Right lobe of liver (tissue), 6 donors: Measurements from ENCODE around the gene AZU1. TPM values are rescaled to one million over a fixed set of nuclear protein-coding genes. Genes with fewer than 3 reads are reported as not detected.
"Not testable (repeated sequence)": the region's sequence is repeated elsewhere in the genome, so short reads cannot be mapped to it uniquely, and the experiment has no call there.

Experiments used
- ATAC-seq, 4 donors: fragments of 200-7000 bp; cut with Tn5 transposase; one replicate each; pipeline ENCODE4 v1.9.1; 2020; ENCODE audit warnings: mild to moderate bottlenecking in 4 of 4, moderate library complexity in 4 of 4
- DNase-seq, 3 donors: peaks; one replicate each; pipeline ENCODE4 v3.0.0-alpha.2; 2020
- H3K27ac ChIP-seq, 3 donors: fragments of 200-600 bp; one replicate each; pipeline ENCODE4 v1.8.0; 2022
- H3K27me3 ChIP-seq, 2 donors: fragments of 200-600 bp; one replicate each; pipeline ENCODE4 v1.8.0; 2022
- H3K36me3 ChIP-seq, 4 donors: fragments of 200-600 bp; sonication (generic) in 1 of 4; one replicate each; pipeline versions ENCODE4 v1.5.1 to v1.8.0; 2017 to 2022; ENCODE audit warnings: control low read depth in 1 of 4
- H3K4me1 ChIP-seq, 4 donors: fragments of 200-600 bp; sonication (generic) in 1 of 4; one replicate each; pipeline versions ENCODE4 v1.5.1 to v1.8.0; 2017 to 2022; ENCODE audit warnings: control low read depth in 1 of 4
- H3K4me3 ChIP-seq, 3 donors: fragments of 200-600 bp; one replicate each; pipeline ENCODE4 v1.8.0; 2022
- H3K9me3 ChIP-seq, 4 donors: fragments of 200-600 bp; sonication (generic) in 1 of 4; one replicate each; pipeline versions ENCODE4 v1.5.1 to v1.8.0; 2017 to 2022; ENCODE audit warnings: control low read depth in 1 of 4
- CTCF ChIP-seq, 4 donors: fragments of 200-600 bp in 3 of 4; fragments of 450-650 bp in 1 of 4; IDR thresholded peaks; one replicate each; pipeline versions ENCODE4 v1.5.1 to v1.8.0; 2016 to 2022; ENCODE audit warnings: antibody characterized with exemption in 4 of 4, mild to moderate bottlenecking in 2 of 4
- POLR2A ChIP-seq: fragments of 450-650 bp; IDR thresholded peaks from one replicate; pipeline ENCODE4 v1.6.1; 2017; ENCODE audit warnings: antibody characterized with exemption, mild to moderate bottlenecking
- WGBS: methylation state at CpG from one replicate; pipeline ENCODE4 v1.1.6; 2018; ENCODE audit warnings: low coverage, low lambda C conversion rate; ENCODE audit not compliant: insufficient coverage; ENCODE audit errors: missing lambda C conversion rate; 5-methylcytosine and 5-hydroxymethylcytosine counted together
- intact Hi-C, 2 donors: fragments of 100-400 bp; cut with DNase I; formaldehyde crosslinking; loops; one replicate each; pipeline versions ENCODE4 v1.11.2 to v1.14.1; 2022
- total RNA-seq, 6 experiments: library from RNA; depleted of rRNA in 2 of 6; stranded (reverse); fragments of >200 nt in 2 of 6; fragmentation: NEBNext Ultra II Directional in 3 of 6; extraction: Animal tissue kit (Norgen Biotek cat#: 25700) in 3 of 6; gene quantifications; one replicate each; pipeline versions ENCODE4 v1.1.0 to v1.2.4, GENCODE V29; 2016 to 2023
- donor health status: DM: no; HTN: yes; CAD: no.
- donor health status: DM: no; HTN: no; CAD: no.
- donor health status: DM: no; HTN: no; CAD: no.
- donor health status: DM: no; HTN: yes; CAD: no.
- donor health status: DM: no; HTN: yes; CAD: no.

Gene AZU1
- total RNA-seq, 6 experiments from 2014 or later, result 0.15 to 3.6 (median 1.8) TPM; not detected in 3

- intact Hi-C loops, result no loop called here
- DNase-seq (no peak), ATAC-seq (no peak)
- peaks cover 0 to 9% (median 2%) of the 10 kb centered on the region in 4 donors for H3K36me3 ChIP-seq
- no peaks in the 10 kb centered on the region for H3K9me3 ChIP-seq
- WGBS, result 95% methylated on average over 9 of the region's 28 CpGs
- H3K4me1 ChIP-seq, result no peaks in the 10 kb centered on the region
- no peak overlapping the region for H3K4me3 ChIP-seq
- TF ChIP-seq CTCF (IDR thresholded peaks at IDR 0.05), result no peak
- no peak for TF ChIP-seq POLR2A
- no peak overlapping the region for H3K27ac ChIP-seq
- H3K27me3 ChIP-seq, result no peaks in the 10 kb centered on the region
Measured at GRCh38 chr19:875265-875879, 47.7 kb downstream of the AZU1 start.

GRCh38 chr19:876089-876488 lies 48.5 kb downstream of the AZU1 start:
- DNase-seq, result no peak
- Histone ChIP-seq H3K27ac (no peak overlapping the region), H3K36me3 (peaks cover 0 to 12% (median under 1%) of the 10 kb centered on the region in 4 donors), H3K4me1 (no peaks in the 10 kb centered on the region), H3K4me3 (no peak overlapping the region), H3K9me3 (no peaks in the 10 kb centered on the region), H3K27me3 (no peaks in the 10 kb centered on the region)
- intact Hi-C loops, result no loop called here
- TF ChIP-seq POLR2A, result no peak
- TF ChIP-seq CTCF (IDR thresholded peaks at IDR 0.05), result no peak
- no peak for ATAC-seq
- 83% methylated on average over 11 of the region's 18 CpGs for WGBS

- intact Hi-C loops, result no loop called here
- peaks cover 0 to 15% (median 0%) of the 10 kb centered on the region in 4 donors for H3K36me3 ChIP-seq
- ATAC-seq (no peak), DNase-seq (no peak)
- TF ChIP-seq CTCF (IDR thresholded peaks at IDR 0.05) (no peak), POLR2A (no peak)
- H3K9me3 ChIP-seq, result no peaks in the 10 kb centered on the region
- 78% methylated on average over 4 of the region's 29 CpGs for WGBS
- no peak overlapping the region for H3K4me3 ChIP-seq
- no peak overlapping the region for H3K27ac ChIP-seq
- no peaks in the 10 kb centered on the region for H3K27me3 ChIP-seq
- no peaks in the 10 kb centered on the region for H3K4me1 ChIP-seq
Measured at GRCh38 chr19:876780-877314, 49.2 kb downstream of the AZU1 start.

GRCh38 chr19:877992-878660 lies 50.5 kb downstream of the AZU1 start:
- H3K36me3 ChIP-seq, result peaks cover 0 to 15% (median 0%) of the 10 kb centered on the region in 4 donors
- H3K27me3 ChIP-seq, ATAC-seq, intact Hi-C loops, H3K27ac ChIP-seq, DNase-seq, H3K4me1 ChIP-seq, H3K4me3 ChIP-seq, H3K9me3 ChIP-seq: not testable (repeated sequence)
- 86% methylated on average over 17 of the region's 23 CpGs for WGBS

- H3K27ac ChIP-seq, H3K27me3 ChIP-seq, ATAC-seq, H3K4me3 ChIP-seq, H3K9me3 ChIP-seq, intact Hi-C loops, H3K36me3 ChIP-seq, H3K4me1 ChIP-seq, DNase-seq: not testable (repeated sequence)
- 85% methylated on average over 23 of the region's 24 CpGs for WGBS
Measured at GRCh38 chr19:878751-879561, 51.3 kb downstream of the AZU1 start.
